Immature natural killer cell (primary cell): ENCODE measurements around the gene RBMX. TPM values are rescaled to one million over a fixed set of nuclear protein-coding genes. Genes with fewer than 3 reads are reported as not detected.
"Not testable (repeated sequence)": the region's sequence is repeated elsewhere in the genome, so short reads cannot be mapped to it uniquely, and the experiment has no call there.

ENCODE experiments used
- DNase-seq, 3 donors: peaks; one replicate each; pipeline ENCODE4 v3.0.0; 2022; ENCODE audit warnings: mixed read lengths in 1 of 3
- H3K27ac Mint-ChIP-seq, 6 donors: one replicate each; pipeline ENCODE4 v1.8.0; 2020; ENCODE audit warnings: mixed read lengths in 6 of 6, mild to moderate bottlenecking in 5 of 6, inconsistent platforms in 4 of 6, moderate library complexity in 3 of 6
- H3K27me3 Mint-ChIP-seq, 3 donors: one replicate each; pipeline ENCODE4 v1.8.0; 2020 to 2021; ENCODE audit warnings: low read depth in 3 of 3, mild to moderate bottlenecking in 3 of 3, mixed read lengths in 3 of 3, moderate library complexity in 3 of 3, inconsistent platforms in 1 of 3
- H3K36me3 Mint-ChIP-seq, 3 donors: one replicate each; pipeline ENCODE4 v1.8.0; 2020; ENCODE audit warnings: mixed read lengths in 3 of 3, inconsistent platforms in 2 of 3, mild to moderate bottlenecking in 2 of 3
- H3K4me1 Mint-ChIP-seq, 2 donors: one replicate each; pipeline ENCODE4 v1.8.0; 2020; ENCODE audit warnings: inconsistent platforms in 2 of 2, mild to moderate bottlenecking in 2 of 2, mixed read lengths in 2 of 2, moderate library complexity in 1 of 2
- H3K4me3 Mint-ChIP-seq, 5 donors: one replicate each; pipeline ENCODE4 v1.8.0; 2020; ENCODE audit warnings: mild to moderate bottlenecking in 5 of 5, mixed read lengths in 5 of 5, inconsistent platforms in 3 of 5, moderate library complexity in 3 of 5
- H3K9me3 Mint-ChIP-seq, 6 donors: one replicate each; pipeline ENCODE4 v1.8.0; 2020; ENCODE audit warnings: mild to moderate bottlenecking in 6 of 6, mixed read lengths in 6 of 6, inconsistent platforms in 4 of 6, moderate library complexity in 3 of 6
- polyA plus RNA-seq, 3 donors: library from polyadenylated mRNA; unstranded; fragments of 300-500 nt; fragmentation: Illumina TruSeq; gene quantifications; one replicate each; pipeline ENCODE4 v1.2.3, GENCODE V29; 2021

RBMX gene
- 100 to 1,000 TPM; 119 to 162 (median 142) TPM for polyA plus RNA-seq

- peak; percentile 87 to 90 (median 88) for DNase-seq
- H3K27me3 Mint-ChIP-seq: peaks cover 11 to 18% (median 14%) of the 10 kb centered on the region in 3 donors
- peaks cover 14 to 21% of the 10 kb centered on the region in 2 donors for H3K4me1 Mint-ChIP-seq
- H3K4me3 Mint-ChIP-seq: peak within 1 kb of the TSS; percentile 95 to 100 (median 96)
- H3K27ac Mint-ChIP-seq: peak within 1 kb of the TSS; percentile 92 to 99 (median 97)
- H3K9me3 Mint-ChIP-seq: no peaks in the 10 kb centered on the region
- H3K36me3 Mint-ChIP-seq: peaks cover 3 to 17% (median 5%) of the 10 kb centered on the region in 3 donors
These were observed at the start of gene RBMX for GRCh38 chrX:136880452-136881013. Gene RBMX (minus strand): TSS chrX:136880725. CDS start chrX:136879427, 1,298 bp downstream.

GRCh38 chrX:136921438-136921837, 40.9 kb upstream of the RBMX start:
- H3K9me3 Mint-ChIP-seq, H3K4me3 Mint-ChIP-seq, H3K4me1 Mint-ChIP-seq: not testable (repeated sequence)

GRCh38 chrX:136920001-136920400, 39.5 kb upstream of the RBMX start:
- no peak overlapping the region for H3K27ac Mint-ChIP-seq
- no peaks in the 10 kb centered on the region for H3K9me3 Mint-ChIP-seq
- peaks cover 0 to 4% (median 2%) of the 10 kb centered on the region in 3 donors for H3K27me3 Mint-ChIP-seq
- DNase-seq: no peak
- peaks cover 2% of the 10 kb centered on the region in 2 donors for H3K4me1 Mint-ChIP-seq
- peaks cover 0 to 3% (median 0%) of the 10 kb centered on the region in 3 donors for H3K36me3 Mint-ChIP-seq
- no peak overlapping the region for H3K4me3 Mint-ChIP-seq

More at GRCh38 chrX:136921438-136921837, 40.9 kb upstream of the RBMX start:
- not testable (repeated sequence) for H3K36me3 Mint-ChIP-seq, H3K27ac Mint-ChIP-seq, DNase-seq, H3K27me3 Mint-ChIP-seq

- DNase-seq: no peak
- H3K4me3 Mint-ChIP-seq: no peak overlapping the region
- H3K9me3 Mint-ChIP-seq: no peaks in the 10 kb centered on the region
- peaks cover 4% of the 10 kb centered on the region in 2 donors for H3K4me1 Mint-ChIP-seq
- H3K27me3 Mint-ChIP-seq: peaks cover 0 to 2% (median 0%) of the 10 kb centered on the region in 3 donors
- peaks cover 0 to 3% (median 0%) of the 10 kb centered on the region in 3 donors for H3K36me3 Mint-ChIP-seq
- H3K27ac Mint-ChIP-seq: no peak overlapping the region
These were observed 36.3 kb upstream of the RBMX start for GRCh38 chrX:136916827-136917226.

- Mint-ChIP-seq H3K27me3 (peaks cover 1 to 11% (median 2%) of the 10 kb centered on the region in 3 donors), H3K27ac (peak overlapping the region in 4 of 6 donors; percentile 6 to 81 (median 79))
These were observed 31.1 kb upstream of the RBMX start for GRCh38 chrX:136911661-136912060.

DNA sequence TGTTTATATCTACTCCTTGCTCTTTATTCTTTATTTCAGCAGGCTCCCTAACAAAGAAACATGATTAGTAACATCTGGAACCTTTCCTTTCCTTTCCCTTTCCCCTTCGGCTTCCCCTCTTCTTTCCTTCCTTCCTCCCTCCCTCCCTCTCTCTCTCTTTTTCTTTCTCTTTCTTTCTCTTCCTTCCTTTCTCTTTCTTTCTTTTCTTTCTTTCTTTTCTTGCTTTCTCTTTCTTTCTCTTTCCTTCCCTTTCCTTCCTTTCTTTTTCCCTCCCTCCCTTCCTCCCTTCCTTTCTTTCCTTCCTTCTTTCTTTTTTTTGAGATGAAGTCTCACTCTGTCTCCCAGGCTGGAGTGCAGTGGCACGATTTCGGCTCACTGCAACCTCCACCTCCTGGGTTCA, 30.7 kb upstream of the RBMX start:
- no peak for DNase-seq
- Mint-ChIP-seq H3K36me3 (peaks cover 0 to 3% (median 0%) of the 10 kb centered on the region in 3 donors), H3K9me3 (no peaks in the 10 kb centered on the region), H3K27me3 (peaks cover 1 to 11% (median 2%) of the 10 kb centered on the region in 3 donors), H3K27ac (peak overlapping the region in 5 of 6 donors; percentile 6 to 81 (median 78)), H3K4me3 (peak overlapping the region; percentile 30 to 99 (median 60)), H3K4me1 (peaks cover 21 to 25% of the 10 kb centered on the region in 2 donors)

More at GRCh38 chrX:136911661-136912060, 31.1 kb upstream of the RBMX start:
- H3K9me3 Mint-ChIP-seq, H3K36me3 Mint-ChIP-seq: not testable (repeated sequence)
- Mint-ChIP-seq H3K4me3 (peak overlapping the region; percentile 30 to 60 (median 52)), H3K4me1 (peaks cover 21 to 25% of the 10 kb centered on the region in 2 donors)
- DNase-seq: peak; percentile 20 to 35 (median 34)

- Mint-ChIP-seq H3K27ac (peak overlapping the region in 3 of 6 donors; percentile 22 to 94 (median 91)), H3K4me3 (peak overlapping the region; percentile 88 to 99 (median 97)), H3K4me1 (peaks cover 21 to 25% of the 10 kb centered on the region in 2 donors), H3K27me3 (peaks cover 1 to 9% (median 2%) of the 10 kb centered on the region in 3 donors), H3K9me3 (no peaks in the 10 kb centered on the region), H3K36me3 (no peaks in the 10 kb centered on the region)
- DNase-seq: no peak
These were observed 30.1 kb upstream of the RBMX start for GRCh38 chrX:136910565-136911035.

DNA sequence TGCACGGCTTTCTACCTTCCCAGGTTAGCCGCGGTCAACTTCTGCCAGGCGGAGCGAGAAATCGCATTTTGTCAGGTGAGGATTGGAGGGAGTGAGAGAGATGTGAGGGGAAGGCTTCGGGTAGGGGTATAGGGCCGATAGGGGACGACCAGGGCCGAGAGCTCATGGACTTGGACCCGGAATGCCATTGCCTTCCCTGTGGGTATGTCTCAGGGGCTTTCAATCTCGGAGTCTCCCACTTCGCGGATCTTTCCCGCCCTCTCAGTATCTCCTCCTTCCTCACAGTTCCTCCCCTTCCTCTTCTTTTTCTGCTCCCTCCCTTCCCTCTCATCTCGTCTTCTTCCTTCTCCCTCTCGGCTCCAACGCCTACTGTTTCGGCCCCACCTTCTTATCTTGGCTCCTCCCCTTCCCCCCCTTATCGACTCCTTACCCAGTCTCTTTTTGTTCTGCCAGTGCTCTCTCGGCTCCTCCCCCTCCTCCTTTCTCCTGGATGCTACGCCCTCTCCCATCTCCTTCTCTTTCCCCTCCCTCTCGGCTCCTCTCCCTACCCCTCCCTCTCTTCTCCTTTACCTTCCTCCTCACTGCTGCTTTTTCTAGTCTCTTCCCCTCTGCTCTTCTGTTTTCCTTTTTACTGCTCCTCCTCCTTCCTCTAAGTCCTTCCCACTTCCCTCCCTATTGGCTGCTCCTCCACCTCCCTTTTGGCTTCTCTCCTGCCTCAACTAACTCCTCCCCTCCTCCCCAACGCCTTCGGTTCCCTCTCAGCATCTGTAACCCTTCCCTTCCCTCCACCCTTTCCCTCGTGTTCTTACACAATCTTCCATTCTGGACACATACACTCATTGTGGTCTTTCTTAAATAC, 29.4 kb upstream of the RBMX start:
- DNase-seq: peak; percentile 38 to 46 (median 45)
- peak overlapping the region; percentile 88 to 99 (median 97) for H3K4me3 Mint-ChIP-seq
- H3K4me1 Mint-ChIP-seq: peaks cover 21 to 25% of the 10 kb centered on the region in 2 donors
- no peaks in the 10 kb centered on the region for H3K9me3 Mint-ChIP-seq
- H3K36me3 Mint-ChIP-seq: no peaks in the 10 kb centered on the region
- peak overlapping the region; percentile 72 to 97 (median 90) for H3K27ac Mint-ChIP-seq
- H3K27me3 Mint-ChIP-seq: peaks cover 1 to 9% (median 4%) of the 10 kb centered on the region in 3 donors

DNA sequence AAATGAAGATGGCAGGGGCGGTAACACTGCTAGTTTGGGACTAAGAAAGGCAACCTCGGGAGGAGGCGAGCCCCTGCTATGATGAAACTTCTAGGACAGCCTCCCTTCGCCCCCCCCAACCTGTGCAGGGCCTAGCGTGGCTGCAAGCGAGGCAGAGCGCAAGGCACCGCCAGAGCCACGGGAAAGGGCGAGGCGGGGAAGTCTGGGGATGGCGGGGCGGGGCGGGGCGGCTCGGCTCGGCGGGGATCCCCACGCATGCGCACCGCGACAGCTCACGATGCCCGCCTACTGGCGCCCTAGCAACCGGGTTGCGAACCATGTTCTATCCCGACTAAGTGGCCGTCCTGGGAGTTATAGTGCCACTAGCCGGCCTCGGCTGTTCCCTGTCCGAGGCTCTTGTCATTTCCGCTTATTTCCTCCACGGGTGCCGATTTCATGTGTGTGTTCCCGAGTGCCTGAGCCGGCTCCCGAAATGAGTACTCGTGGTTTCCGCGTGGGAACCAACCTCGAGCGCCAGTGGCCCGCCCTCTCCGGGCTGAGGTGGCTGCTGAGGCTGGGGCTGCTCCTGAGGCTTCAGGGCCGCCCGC, 28.7 kb upstream of the RBMX start:
- peak overlapping the region; percentile 72 to 97 (median 90) for H3K27ac Mint-ChIP-seq
- H3K36me3 Mint-ChIP-seq: no peaks in the 10 kb centered on the region
- peaks cover 21 to 25% of the 10 kb centered on the region in 2 donors for H3K4me1 Mint-ChIP-seq
- H3K9me3 Mint-ChIP-seq: no peaks in the 10 kb centered on the region
- peaks cover 1 to 9% (median 4%) of the 10 kb centered on the region in 3 donors for H3K27me3 Mint-ChIP-seq
- peak; percentile 70 to 74 (median 73) for DNase-seq
- H3K4me3 Mint-ChIP-seq: peak overlapping the region; percentile 88 to 99 (median 97)

GRCh38 chrX:136907621-136908020, 27.1 kb upstream of the RBMX start:
- DNase-seq: no peak
- peak overlapping the region in 1 of 5 donors; percentile 45 for H3K4me3 Mint-ChIP-seq
- peaks cover 21 to 25% of the 10 kb centered on the region in 2 donors for H3K4me1 Mint-ChIP-seq
- H3K36me3 Mint-ChIP-seq: no peaks in the 10 kb centered on the region
- H3K9me3 Mint-ChIP-seq: no peaks in the 10 kb centered on the region
- H3K27me3 Mint-ChIP-seq: peaks cover 1 to 11% (median 4%) of the 10 kb centered on the region in 3 donors
- H3K27ac Mint-ChIP-seq: no peak overlapping the region

DNA sequence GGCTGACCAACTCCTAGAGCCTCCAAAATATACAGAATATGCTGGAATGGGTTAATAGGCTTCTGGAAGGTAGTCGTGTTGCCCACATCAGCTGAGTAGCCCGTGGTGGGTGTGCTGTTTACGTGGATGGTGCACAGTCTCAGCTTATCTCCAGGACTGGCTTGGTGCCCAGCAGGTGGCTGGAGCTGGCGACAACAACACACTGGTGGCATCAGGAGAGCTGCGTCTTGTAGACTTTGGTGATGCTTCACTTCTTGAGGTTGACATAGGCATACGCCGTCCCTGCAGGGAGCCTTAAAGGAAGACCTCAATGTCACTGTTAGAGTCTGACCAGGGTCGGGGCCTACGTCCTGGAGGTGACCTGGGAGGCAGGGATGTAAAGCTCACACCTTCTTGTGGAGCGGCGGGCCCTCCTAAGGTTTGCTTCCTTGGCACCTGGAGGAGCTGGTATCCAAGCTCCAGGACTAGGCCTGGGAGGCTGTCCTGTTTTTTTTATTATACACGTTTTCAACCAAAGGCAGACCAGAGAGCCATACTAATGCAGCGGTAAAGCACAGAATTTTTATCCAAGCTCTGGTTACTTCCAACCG, 26.5 kb upstream of the RBMX start:
- DNase-seq: no peak
- H3K9me3 Mint-ChIP-seq: no peaks in the 10 kb centered on the region
- no peak overlapping the region for H3K27ac Mint-ChIP-seq
- H3K4me3 Mint-ChIP-seq: no peak overlapping the region
- H3K36me3 Mint-ChIP-seq: no peaks in the 10 kb centered on the region
- H3K27me3 Mint-ChIP-seq: peaks cover 1 to 11% (median 4%) of the 10 kb centered on the region in 3 donors
- peaks cover 19 to 23% of the 10 kb centered on the region in 2 donors for H3K4me1 Mint-ChIP-seq

GRCh38 chrX:136904067-136904466, 23.5 kb upstream of the RBMX start:
- not testable (repeated sequence) for H3K9me3 Mint-ChIP-seq, H3K27ac Mint-ChIP-seq, DNase-seq, H3K4me3 Mint-ChIP-seq, H3K27me3 Mint-ChIP-seq, H3K36me3 Mint-ChIP-seq, H3K4me1 Mint-ChIP-seq

- not testable (repeated sequence) for H3K27ac Mint-ChIP-seq, H3K36me3 Mint-ChIP-seq, H3K4me1 Mint-ChIP-seq, H3K4me3 Mint-ChIP-seq, H3K27me3 Mint-ChIP-seq, DNase-seq, H3K9me3 Mint-ChIP-seq
These were observed 19.5 kb upstream of the RBMX start for GRCh38 chrX:136900071-136900470.
